ENCODE results near the gene CCDC187. TPM values are rescaled to one million over a fixed set of nuclear protein-coding genes. Genes with fewer than 3 reads are reported as not detected.

The CCDC187 gene
- total RNA-seq, 2 donors from 2014 or later = 1.3 to 2.3 TPM

DNA sequence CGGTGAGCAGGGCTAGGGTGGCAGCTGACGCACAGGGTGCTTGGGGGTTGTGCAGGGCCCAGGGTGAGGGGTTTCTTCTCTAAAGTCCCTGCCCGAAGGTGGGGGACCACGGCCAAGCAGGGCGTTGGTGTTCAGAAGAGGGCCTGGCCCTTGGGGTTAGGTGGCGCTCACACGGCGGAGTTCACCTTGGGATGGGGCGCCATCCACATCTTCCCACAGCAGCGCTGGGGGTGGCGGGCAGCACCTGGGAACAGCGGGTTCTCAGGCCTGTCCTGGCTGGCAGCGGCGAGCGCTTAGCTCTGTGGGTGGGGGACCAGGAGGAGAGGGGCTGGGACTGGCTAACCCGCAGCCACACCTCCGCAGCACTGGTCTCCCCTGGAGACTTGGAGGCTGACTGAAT, 29.6 kb upstream of the CCDC187 start:
- no peaks in the 10 kb centered on the region for H3K36me3 ChIP-seq (replicated peaks in 1 of 2; ENCODE audit: insufficient read depth in 1 of 2, low read depth in 2 of 2)
- WGBS, 2 donors = 88 to 95% methylated on average over 6 to 14 of the region's 17 CpGs
- no peak overlapping the region for H3K4me3 ChIP-seq
- no peak overlapping the region for H3K27ac ChIP-seq
- DNase-seq (no peak), ATAC-seq (no peak)
- H3K27me3 ChIP-seq = no peaks in the 10 kb centered on the region
- H3K4me1 ChIP-seq = peaks cover 11% of the 10 kb centered on the region
- TF ChIP-seq, protein P1, sequence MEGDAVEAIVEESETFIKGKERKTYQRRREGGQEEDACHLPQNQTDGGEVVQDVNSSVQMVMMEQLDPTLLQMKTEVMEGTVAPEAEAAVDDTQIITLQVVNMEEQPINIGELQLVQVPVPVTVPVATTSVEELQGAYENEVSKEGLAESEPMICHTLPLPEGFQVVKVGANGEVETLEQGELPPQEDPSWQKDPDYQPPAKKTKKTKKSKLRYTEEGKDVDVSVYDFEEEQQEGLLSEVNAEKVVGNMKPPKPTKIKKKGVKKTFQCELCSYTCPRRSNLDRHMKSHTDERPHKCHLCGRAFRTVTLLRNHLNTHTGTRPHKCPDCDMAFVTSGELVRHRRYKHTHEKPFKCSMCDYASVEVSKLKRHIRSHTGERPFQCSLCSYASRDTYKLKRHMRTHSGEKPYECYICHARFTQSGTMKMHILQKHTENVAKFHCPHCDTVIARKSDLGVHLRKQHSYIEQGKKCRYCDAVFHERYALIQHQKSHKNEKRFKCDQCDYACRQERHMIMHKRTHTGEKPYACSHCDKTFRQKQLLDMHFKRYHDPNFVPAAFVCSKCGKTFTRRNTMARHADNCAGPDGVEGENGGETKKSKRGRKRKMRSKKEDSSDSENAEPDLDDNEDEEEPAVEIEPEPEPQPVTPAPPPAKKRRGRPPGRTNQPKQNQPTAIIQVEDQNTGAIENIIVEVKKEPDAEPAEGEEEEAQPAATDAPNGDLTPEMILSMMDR (IDR thresholded peaks at IDR 0.05) = no peak
- TF ChIP-seq POLR2A (IDR thresholded peaks at IDR 0.05) = no peak
- intact Hi-C loops (cut with DNase I) = loop anchor here (5.0 kb wide), 1 partner anchor 34 kb away; no protein-coding TSS in a partner anchor
- no peaks in the 10 kb centered on the region for H3K9me3 ChIP-seq

DNA sequence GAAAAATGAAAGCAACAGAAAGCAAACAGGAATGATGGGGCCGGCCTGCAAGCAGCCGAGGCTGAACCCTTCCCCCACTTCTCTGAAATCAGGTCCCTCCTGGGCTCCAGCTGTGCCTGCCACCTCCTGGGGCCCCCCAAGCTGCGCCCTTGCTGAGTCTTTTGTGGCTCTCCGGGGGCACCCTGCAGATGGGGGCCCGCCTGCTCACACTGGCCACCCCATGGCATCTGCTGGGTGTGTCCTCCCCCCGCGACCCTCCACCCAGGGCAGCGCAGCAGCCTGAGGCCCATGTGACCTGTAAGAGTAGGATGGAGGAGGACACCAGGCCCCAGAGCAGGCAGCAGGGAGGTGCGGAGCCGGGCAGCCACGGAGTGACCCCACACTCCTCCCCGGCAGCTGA, 29.2 kb upstream of the CCDC187 start:
- TF ChIP-seq, protein P1 (IDR thresholded peaks at IDR 0.05) = no peak
- no peak overlapping the region for H3K4me3 ChIP-seq

DNA sequence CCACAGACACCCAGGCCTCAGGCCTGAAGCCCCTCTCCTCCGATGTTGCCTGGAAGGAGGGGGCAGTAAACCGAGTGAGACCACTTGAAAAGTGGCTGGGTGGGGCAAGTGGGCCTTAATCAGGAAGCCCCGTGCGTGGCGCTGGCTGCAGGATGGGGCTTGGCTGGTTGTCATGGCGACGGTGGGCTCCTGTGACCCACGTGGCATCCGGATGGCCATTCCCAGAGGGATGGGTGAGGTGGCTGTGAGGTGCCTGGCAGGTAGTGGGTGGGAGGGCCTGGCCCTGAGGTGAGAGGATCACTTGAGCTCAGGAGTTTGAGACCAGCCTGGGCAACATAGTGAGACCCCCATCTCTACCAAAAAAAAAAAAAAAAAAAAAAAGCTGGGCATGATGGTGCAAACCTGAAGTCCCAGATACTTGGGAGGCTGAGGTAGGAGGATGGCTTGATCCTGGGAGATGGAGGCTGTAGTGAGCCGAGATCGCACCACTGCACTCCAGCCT, 28.6 kb upstream of the CCDC187 start:
- Histone ChIP-seq H3K4me3 (no peak overlapping the region), H3K9me3 (no peaks in the 10 kb centered on the region), H3K27me3 (no peaks in the 10 kb centered on the region), H3K36me3 (replicated peaks in 1 of 2; ENCODE audit: insufficient read depth in 1 of 2, low read depth in 2 of 2) (no peaks in the 10 kb centered on the region), H3K27ac (no peak overlapping the region), H3K4me1 (peaks cover 13% of the 10 kb centered on the region)
- DNase-seq (no peak), ATAC-seq (no peak)
- intact Hi-C loops (cut with DNase I) = loop anchor here (5.0 kb wide), 1 partner anchor 35 kb away; no protein-coding TSS in a partner anchor
- WGBS, 2 donors = 83 to 85% methylated on average over 6 to 11 of the region's 11 CpGs
- TF ChIP-seq, protein P1 (IDR thresholded peaks at IDR 0.05) = no peak
- no peak for TF ChIP-seq POLR2A (IDR thresholded peaks at IDR 0.05)

More for the DNA sequence above, 29.2 kb upstream of the CCDC187 start:
- WGBS, 2 donors = 82 to 88% methylated on average over 5 to 8 of the region's 12 CpGs
- intact Hi-C loops (cut with DNase I) = loop anchor here (5.0 kb wide), 1 partner anchor 34 kb away; no protein-coding TSS in a partner anchor
- Histone ChIP-seq H3K36me3 (replicated peaks in 1 of 2; ENCODE audit: insufficient read depth in 1 of 2, low read depth in 2 of 2) (no peaks in the 10 kb centered on the region), H3K27me3 (no peaks in the 10 kb centered on the region), H3K27ac (no peak overlapping the region), H3K4me1 (peaks cover 11% of the 10 kb centered on the region), H3K9me3 (no peaks in the 10 kb centered on the region)
- no peak for ATAC-seq
- no peak for DNase-seq

DNA sequence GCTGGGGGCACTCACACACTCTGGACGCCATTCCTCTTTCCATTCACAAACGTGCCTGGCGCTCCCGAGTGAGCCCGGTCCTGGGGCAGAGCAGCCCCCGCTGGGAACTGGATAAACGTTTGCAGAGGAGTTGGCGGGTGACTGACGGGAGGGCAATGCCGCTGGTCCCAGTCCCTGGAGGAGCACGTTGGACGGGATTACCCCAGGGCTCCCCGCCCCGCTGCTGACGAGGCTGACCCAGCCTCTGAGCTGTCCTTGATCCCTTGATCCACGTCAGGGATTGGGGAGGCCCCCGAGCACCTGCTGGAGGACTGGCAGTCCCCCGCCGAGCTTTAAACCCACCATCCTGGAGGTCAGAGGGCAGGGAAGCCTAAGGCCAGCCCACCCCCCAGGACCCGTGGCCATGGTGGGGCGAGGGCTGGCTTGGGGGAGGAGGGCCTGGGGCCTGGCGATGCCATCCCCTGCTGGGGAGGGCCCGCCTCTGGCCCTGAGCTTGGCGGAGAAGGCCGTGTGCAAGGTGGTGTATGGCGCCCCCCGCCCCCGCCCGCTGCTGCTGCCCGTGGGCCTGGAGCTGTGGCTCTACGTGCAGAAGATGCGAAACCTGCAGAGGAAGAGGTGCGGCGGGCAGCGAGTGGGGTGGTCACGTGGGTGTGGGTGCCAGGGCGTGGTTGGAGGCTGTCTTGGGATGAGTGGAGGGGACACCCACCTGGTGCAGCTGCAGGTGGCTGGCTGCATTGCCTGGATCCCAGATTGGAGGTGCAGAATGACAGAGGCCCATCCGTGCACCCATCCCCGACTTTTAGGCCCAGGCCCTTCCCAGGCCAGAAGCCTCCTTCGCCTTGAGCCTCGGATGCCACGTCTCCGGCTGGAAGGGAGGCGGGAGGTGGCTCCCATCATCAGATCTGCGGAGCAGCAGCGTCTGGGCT, 27.9 kb upstream of the CCDC187 start:
- H3K4me1 ChIP-seq = peaks cover 13% of the 10 kb centered on the region
- DNase-seq (no peak), ATAC-seq (no peak)
- H3K9me3 ChIP-seq = no peaks in the 10 kb centered on the region
- H3K36me3 ChIP-seq (replicated peaks in 1 of 2; ENCODE audit: insufficient read depth in 1 of 2, low read depth in 2 of 2) = no peaks in the 10 kb centered on the region
- WGBS, 2 donors = 87 to 90% methylated on average over 35 to 45 of the region's 46 CpGs
- no peak for TF ChIP-seq POLR2A (IDR thresholded peaks at IDR 0.05)
- TF ChIP-seq, protein P1 (IDR thresholded peaks at IDR 0.05) = no peak
- H3K27me3 ChIP-seq = no peaks in the 10 kb centered on the region
- H3K27ac ChIP-seq = no peak overlapping the region
- intact Hi-C loops (cut with DNase I) = loop anchor here (5.0 kb wide), 1 partner anchor 35 kb away; no protein-coding TSS in a partner anchor
- no peak overlapping the region for H3K4me3 ChIP-seq

All from body of pancreas (tissue), 4 donors.